HG03135 (cell line): ENCODE data around the gene RERE.

Source experiments
- ATAC-seq: cut with Tn5 transposase; IDR thresholded peaks from one replicate; pipeline ENCODE4 v1.9.1; 2021; ENCODE audit warnings: mild to moderate bottlenecking, moderate library complexity; ENCODE audit not compliant: unreplicated experiment

The RERE gene

DNA sequence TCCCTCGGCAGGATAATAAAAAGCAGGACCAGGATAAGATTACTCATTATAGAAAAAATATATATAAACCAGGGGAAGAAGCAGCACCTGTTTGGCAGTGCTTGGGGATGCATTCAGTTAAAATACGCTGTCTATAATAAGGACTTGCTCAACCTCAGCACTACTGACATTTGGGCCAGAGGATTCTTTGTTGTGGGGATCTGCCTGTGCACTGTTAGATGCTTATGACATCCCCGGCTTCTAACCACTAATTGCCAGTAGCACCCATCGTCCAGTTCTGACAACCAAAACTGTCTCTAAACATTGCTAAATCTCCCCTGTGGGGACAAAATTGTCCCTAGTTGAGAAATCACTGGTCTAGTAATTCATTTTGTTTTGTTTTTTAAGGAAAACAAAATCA is 257.4 kb downstream of the RERE start:
- no peak for ATAC-seq

DNA sequence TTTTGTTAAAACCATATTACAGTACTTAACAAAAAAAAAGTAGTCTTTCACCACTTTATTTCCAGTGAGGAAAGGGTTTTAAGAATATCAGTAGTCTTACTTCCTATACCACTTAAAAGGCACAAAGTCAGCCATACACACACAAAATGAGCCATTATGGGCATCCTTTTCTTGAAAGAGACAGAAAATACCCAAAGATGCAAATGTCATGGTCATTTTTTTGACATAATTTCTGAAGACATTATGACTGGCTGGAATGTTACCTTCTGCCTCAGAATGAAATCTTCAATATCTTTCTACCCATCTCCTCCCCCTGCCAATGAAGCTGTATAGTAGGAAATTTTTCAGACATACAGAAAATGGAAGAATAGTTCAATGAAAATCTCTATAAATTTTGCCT is 261.9 kb downstream of the RERE start:
- ATAC-seq = no peak

GRCh38 chr1:8554956-8555534 is 262.4 kb downstream of the RERE start:
- no peak for ATAC-seq

DNA sequence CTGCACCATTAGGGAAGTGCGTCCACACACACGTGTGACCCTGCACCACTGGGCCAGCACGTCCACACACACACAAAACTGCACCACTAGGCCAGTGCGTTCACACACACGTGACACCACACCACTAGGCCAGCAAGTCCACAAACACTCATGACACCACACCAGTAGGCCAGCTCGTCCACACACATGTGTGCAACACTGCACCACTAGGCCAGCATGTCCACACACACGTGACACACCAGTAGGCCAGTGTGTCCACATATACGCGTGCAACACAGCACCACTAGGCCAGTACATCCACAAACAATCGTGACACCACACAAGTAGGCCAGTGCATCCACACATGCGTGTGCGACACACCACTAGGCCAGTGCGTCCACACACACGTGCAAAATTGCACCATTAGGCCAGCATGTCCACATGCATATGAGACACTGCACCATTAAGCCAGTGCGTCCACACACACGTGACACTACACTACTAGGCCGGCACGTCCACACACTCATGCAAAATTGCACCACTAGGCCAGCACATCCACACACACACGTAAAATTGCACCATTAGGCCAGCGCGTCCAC is 264.5 kb downstream of the RERE start:
- ATAC-seq = no peak

GRCh38 chr1:8551613-8552489 is 265.6 kb downstream of the RERE start:
- no peak for ATAC-seq

DNA sequence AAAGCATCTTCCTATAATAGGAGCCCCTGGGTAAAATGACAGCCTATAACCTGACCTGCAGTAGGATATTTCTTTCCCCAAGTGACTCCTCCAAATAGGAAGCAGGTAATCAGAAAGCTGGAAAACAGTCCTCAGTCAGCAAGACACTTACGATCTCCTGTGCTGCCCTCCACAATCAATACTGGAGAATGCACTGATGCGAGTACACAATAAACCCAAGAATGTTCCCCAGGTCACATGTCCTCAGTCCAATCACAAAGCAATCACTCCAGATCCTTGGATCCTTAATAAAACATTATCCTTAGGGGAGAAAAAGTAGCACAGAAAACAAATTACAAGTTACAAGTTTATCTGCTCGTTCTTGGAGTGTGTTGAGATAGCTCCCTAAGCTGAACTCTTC is 266.4 kb downstream of the RERE start:
- no peak for ATAC-seq

DNA sequence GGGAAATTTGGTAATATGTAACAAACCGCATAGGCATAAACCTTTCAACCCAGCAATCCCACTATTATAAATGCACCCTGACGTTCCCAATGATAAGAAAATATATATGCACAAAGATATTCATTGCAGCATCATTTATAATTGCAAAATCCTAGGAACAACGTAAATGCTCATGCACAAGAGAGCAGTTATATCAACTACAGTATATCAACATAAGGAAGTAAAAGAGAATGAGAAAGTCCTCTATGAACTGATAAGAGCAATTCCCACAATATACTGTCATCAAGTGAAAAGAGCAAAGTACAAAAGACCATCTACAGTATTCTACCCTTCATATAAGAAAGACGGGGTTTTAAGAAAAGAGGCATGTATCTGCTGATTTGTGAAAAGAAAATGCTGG is 269.6 kb downstream of the RERE start:
- no peak for ATAC-seq

GRCh38 chr1:8545078-8545477 is 272.4 kb downstream of the RERE start:
- no peak for ATAC-seq

DNA sequence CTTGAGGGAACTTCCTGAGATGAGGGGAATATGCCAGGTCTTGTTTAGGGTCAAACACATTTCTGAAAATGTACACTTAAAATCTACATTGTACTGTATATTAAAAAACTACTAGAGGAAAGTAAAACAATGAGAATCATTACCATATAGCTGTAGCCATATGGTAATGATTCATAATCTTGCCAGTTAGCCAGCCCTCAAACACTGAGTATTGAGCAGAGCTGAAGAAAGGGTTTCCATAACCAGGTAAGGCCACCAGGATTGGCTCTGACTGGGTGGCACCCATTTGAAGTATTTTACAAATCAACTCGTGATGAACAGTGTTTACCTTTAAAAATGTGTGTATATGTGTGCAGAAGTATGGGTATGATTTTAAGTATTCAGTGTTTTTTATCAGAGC is 272.8 kb downstream of the RERE start:
- ATAC-seq = no peak

DNA sequence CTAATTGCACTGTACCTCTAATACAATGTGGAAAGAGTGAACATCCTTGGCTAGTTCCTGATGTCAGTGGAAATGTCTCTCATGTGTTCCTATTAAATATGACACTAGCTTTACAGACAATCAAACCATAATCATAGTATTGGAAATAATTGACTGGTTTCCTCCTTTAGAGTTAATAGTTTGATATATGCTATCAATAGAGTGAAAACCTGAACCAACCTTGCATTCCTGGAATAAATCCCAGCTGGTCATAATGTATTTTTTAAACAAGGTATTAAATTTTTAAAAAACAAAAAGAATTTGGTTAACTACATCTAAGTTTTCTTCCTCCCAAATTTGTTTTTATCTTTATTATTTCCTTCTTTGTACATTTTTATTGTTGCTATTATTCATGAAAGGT is 273.5 kb downstream of the RERE start:
- no peak for ATAC-seq

GRCh38 chr1:8541961-8542521 is 275.4 kb downstream of the RERE start:
- no peak for ATAC-seq

DNA sequence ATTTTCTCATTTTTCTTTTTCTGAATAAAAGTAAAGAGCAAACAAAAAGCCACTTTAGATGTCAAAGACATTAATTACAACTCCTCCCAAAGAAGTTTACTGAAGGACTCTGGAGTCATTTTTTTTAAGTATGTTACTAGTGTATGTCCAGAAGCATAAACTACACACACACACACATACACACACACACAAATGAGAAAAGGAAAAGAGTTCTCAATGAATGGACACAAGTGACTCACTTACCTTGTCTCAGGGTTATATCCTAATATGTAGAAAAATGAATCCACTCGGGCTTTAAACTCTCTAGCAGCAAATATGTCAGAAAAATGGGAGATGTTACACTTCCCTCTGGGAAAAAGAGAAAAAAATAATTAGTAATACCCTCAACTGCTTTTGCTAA is 276.5 kb downstream of the RERE start:
- ATAC-seq = no peak

DNA sequence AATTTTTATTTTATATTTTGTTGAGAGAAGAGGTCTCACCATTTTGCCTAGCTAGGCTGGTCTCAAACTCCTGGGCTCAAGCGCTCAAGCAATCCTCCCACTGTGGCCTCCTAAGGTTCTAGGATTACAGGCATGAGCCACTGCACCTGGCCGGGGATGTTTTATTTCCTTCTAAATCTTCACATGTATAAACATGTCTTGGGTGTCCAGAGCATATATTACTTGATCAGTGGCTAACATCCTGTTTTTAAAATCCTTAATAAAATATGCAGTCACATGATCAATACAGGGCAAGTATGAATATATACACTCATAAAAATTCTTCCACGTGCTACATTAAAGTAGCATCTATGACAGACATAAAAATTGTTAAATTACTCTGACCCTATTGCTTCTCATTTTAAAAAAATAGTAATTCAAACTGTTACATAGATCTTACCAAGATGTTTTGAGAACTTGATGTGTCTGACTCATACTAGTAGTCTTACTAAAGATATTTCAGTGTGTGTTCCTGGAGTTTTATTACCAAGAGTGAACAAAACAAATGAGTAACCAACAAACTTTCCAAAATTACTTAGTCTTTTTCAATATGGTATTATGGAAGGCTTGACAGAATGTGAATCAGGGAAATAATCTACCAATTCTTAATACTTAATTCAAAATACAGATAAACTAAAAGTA is 277.0 kb downstream of the RERE start:
- ATAC-seq = peak; percentile 60

DNA sequence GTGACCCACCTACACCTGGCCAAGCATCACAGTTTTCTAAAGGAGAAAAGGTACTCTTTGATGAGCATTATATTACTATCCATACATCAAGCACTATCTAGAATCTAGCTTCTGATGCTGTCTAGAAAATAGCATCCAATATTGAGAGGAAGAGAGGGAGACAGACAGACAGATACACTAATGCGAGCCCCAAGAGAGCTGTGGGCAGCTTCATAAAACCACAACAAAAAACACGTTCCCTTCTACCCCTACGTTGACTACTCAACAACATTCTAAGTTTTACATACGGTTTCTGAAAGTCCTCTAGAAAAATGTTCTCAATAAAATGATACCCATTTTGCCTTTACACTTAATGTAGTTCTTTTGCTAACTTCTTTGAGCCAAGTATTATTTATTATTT is 277.8 kb downstream of the RERE start:
- ATAC-seq = no peak

DNA sequence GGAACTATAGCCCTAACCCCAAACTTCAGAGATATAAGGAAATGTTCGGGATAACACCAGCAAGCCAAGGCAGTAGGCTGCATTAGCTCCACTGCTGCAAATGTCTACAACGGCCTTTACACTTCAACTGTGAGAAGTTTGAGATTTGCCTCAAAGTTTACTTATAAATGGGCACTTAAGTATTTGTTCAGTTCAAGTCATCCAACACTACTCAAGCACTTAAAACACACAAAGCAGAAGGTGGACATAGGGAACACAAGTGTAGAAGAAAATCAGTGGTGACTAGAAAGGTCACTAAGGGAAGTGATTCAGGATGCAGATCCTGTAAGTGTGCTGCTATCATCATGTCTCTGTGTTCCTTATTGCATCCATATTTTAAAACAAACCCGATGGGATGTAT is 278.9 kb downstream of the RERE start:
- ATAC-seq = no peak

DNA sequence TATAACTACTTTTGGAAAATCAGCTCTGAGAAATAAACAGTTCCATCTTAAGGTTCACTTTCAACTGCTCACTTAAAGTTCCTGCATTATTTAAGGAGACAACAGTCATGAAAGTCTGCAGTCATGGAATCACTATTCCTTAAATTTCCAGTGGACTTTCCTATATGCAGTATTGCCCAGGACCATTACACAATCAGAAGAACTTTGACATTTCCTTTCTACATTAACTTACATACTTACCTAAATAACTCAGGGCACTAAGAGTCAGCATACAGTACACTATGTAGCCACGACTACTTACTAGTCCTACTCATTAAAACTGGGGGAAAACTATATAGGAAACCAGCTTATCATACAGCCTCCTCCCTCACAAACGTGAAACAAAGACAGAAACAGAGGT is 279.4 kb downstream of the RERE start:
- no peak for ATAC-seq

DNA sequence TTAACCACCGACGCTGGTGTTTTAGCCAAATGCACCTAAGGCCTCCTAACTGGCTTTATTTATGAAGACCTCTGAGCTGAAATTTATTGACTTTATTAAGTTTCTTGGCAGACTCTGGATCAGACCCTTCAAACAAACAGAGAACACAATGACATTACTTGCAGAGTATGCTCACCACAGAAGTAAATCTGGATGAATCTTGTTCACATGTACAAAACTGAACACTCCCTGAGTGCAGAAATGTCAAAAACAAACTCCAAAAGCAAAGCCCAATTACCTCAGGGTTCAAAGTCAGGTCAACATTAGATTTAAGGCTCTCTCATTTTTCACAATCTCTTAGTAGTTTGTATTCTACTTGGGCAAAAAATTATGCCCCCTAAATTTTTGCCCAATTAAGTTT is 280.9 kb downstream of the RERE start:
- no peak for ATAC-seq

DNA sequence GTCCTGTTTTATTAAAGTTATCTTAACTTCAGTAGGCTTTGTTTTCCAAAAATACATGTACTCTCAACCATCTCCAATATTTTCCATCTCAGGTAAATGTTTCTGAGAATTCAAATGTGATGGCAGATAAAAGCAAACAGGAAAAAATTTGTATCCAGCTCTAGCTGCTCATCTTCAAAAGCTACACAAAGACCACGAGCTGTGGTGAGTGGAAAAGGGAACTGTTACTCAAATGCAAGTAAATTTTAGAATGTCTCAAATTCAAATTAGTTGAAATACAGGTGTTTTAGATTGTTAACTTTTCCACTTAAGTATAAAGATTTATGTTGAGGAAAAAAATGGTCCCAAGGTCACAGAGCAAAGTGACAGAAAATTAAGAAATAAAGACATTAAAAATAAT is 283.5 kb downstream of the RERE start:
- no peak for ATAC-seq

- ATAC-seq = peak; percentile 72
Measured at GRCh38 chr1:8533124-8533523, 284.3 kb downstream of the RERE start.

GRCh38 chr1:8529901-8530300 is 287.5 kb downstream of the RERE start:
- no peak for ATAC-seq

DNA sequence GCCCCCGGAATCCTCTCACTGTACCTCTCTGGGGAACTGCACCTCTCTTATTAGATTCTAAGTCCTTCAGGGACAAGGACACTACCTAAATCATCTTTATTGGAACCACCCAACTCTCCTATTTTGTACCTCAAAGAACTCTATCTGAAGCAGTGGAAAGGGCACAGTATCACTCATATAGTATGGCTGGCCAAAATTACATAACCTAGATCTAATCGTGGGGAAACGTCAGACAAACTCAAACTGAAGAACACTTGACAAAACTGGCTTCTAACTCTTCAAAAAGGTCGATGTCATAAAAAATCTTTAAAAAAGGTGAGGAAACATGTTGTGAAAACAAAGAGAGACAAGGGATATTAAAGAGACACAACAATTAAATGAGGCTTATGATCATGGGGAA is 289.5 kb downstream of the RERE start:
- no peak for ATAC-seq
